Neural progenitor cell (in vitro differentiated cells): Measurements from ENCODE around the gene ARPP21. TPM values are rescaled to one million over a fixed set of nuclear protein-coding genes. Genes with fewer than 3 reads are reported as not detected.

Experiments
- DNase-seq: peaks from one replicate; pipeline ENCODE4 v3.0.0-alpha.2; 2016; ENCODE audit warnings: low spot score
- H2AFZ ChIP-seq: fragments of 200-600 bp; sonication (generic); replicated peaks from 2 replicates; pipeline ENCODE4 v1.6.1; 2016; ENCODE audit warnings: antibody characterized with exemption
- H3F3A ChIP-seq: fragments of 200-600 bp; sonication (generic); 2 replicates; pipeline ENCODE4 v1.6.1; 2016; ENCODE audit warnings: antibody characterized with exemption, low read depth
- H3K27ac ChIP-seq: fragments of 200-600 bp; sonication (generic); 2 replicates; pipeline ENCODE4 v1.5.1; 2016; ENCODE audit warnings: mild to moderate bottlenecking
- H3K27me3 ChIP-seq: fragments of 200-600 bp; sonication (generic); 2 replicates; pipeline ENCODE4 v1.6.1; 2016; ENCODE audit warnings: mild to moderate bottlenecking, moderate library complexity
- H3K36me3 ChIP-seq: fragments of 200-600 bp; sonication (generic); 2 replicates; pipeline ENCODE4 v1.5.1; 2016
- H3K4me1 ChIP-seq: fragments of 200-600 bp; sonication (generic); 2 replicates; pipeline ENCODE4 v1.6.1; 2016; ENCODE audit warnings: mixed run types
- H3K4me2 ChIP-seq: fragments of 200-600 bp; sonication (generic); 2 replicates; pipeline ENCODE4 v1.6.1; 2016
- H3K4me3 ChIP-seq: fragments of 200-600 bp; sonication (generic); 2 replicates; pipeline ENCODE4 v1.5.1; 2016
- H3K79me2 ChIP-seq: fragments of 200-600 bp; sonication (generic); 2 replicates; pipeline ENCODE4 v1.6.1; 2016; ENCODE audit warnings: low read depth
- H3K9ac ChIP-seq: fragments of 200-600 bp; sonication (generic); 2 replicates; pipeline ENCODE4 v1.6.1; 2016
- H3K9me3 ChIP-seq: fragments of 200-600 bp; sonication (generic); 2 replicates; pipeline ENCODE4 v1.5.1; 2016; ENCODE audit warnings: low read depth
- H4K20me1 ChIP-seq: fragments of 200-600 bp; sonication (generic); 2 replicates; pipeline ENCODE4 v1.6.1; 2016; ENCODE audit warnings: low read depth
- H3K27ac Mint-ChIP-seq: 3 replicates; pipeline ENCODE4 v1.8.0; 2021; ENCODE audit warnings: mixed read lengths
- H3K27me3 Mint-ChIP-seq: 2 replicates; pipeline ENCODE4 v1.8.0; 2022; ENCODE audit warnings: low read depth, mild to moderate bottlenecking, inconsistent platforms, moderate library complexity, mixed read lengths; ENCODE audit not compliant: insufficient read depth
- H3K36me3 Mint-ChIP-seq: 3 replicates; pipeline ENCODE4 v1.8.0; 2021; ENCODE audit warnings: mixed read lengths
- H3K4me1 Mint-ChIP-seq: 3 replicates; pipeline ENCODE4 v1.8.0; 2021; ENCODE audit warnings: mixed read lengths
- H3K4me3 Mint-ChIP-seq: 3 replicates; pipeline ENCODE4 v1.8.0; 2021; ENCODE audit warnings: mild to moderate bottlenecking, moderate library complexity, mixed read lengths
- H3K9me3 Mint-ChIP-seq: 3 replicates; pipeline ENCODE4 v1.8.0; 2020; ENCODE audit warnings: mixed read lengths
- EZH2 ChIP-seq: fragments of 200-600 bp; sonication (generic); IDR thresholded peaks from 2 replicates; pipeline ENCODE4 v1.6.1; 2017; ENCODE audit warnings: antibody characterized with exemption, mild to moderate bottlenecking, moderate library complexity
- EZH2phosphoT487 ChIP-seq: fragments of 200-600 bp; sonication (generic); IDR thresholded peaks from 2 replicates; pipeline ENCODE4 v1.6.1; 2017; ENCODE audit warnings: antibody characterized with exemption
- total RNA-seq: library from RNA; depleted of rRNA; stranded (reverse); fragments of >200 nt; gene quantifications from 2 replicates; pipeline ENCODE4 v1.2.3, GENCODE V29; 2015; ENCODE audit warnings: low replicate concordance
- TF ChIP-seq, protein P1 (sequence below): fragments of 200-600 bp; sonication (generic); IDR thresholded peaks from 2 replicates; pipeline ENCODE4 v1.5.1; 2017; ENCODE audit warnings: antibody characterized with exemption, mild to moderate bottlenecking

The ARPP21 gene
- total RNA-seq, 1 donor from 2014 or later = not detected

DNA sequence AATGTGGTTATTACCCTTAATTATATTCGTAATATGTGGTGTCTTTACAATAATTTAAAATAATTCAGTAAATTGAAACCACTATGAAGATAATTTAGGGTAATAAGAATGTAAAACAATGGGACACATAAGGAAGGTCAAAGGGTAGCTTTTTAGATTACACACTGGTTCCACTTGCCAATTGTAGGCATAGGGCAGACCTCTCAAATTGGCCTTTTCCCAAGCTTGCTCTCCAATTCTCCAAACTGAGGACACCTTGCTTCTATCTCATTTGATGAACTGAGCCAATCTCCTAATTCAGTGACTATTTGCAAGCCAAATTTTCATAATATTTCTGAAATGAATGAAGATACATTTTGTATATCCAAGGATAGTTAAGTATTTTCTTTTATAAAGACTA lies 151.4 kb downstream of the ARPP21 start:
- no peak overlapping the region for H3K27ac ChIP-seq
- no peaks in the 10 kb centered on the region for H3F3A ChIP-seq
- H3K27me3 ChIP-seq = no peaks in the 10 kb centered on the region
- H3K27me3 Mint-ChIP-seq = peaks cover 3% of the 10 kb centered on the region
- H3K9me3 ChIP-seq = no peaks in the 10 kb centered on the region
- H3K4me1 Mint-ChIP-seq = peaks cover 10% of the 10 kb centered on the region
- H3K4me3 ChIP-seq = no peak overlapping the region
- H3K36me3 Mint-ChIP-seq = no peaks in the 10 kb centered on the region
- no peak overlapping the region for H2AFZ ChIP-seq
- no peak overlapping the region for H3K4me3 Mint-ChIP-seq
- H4K20me1 ChIP-seq = no peaks in the 10 kb centered on the region
- H3K27ac Mint-ChIP-seq = no peak overlapping the region
- no peaks in the 10 kb centered on the region for H3K79me2 ChIP-seq
- no peaks in the 10 kb centered on the region for H3K4me1 ChIP-seq
- H3K4me2 ChIP-seq = no peak overlapping the region
- no peak overlapping the region for H3K9ac ChIP-seq
- TF ChIP-seq, protein P1, sequence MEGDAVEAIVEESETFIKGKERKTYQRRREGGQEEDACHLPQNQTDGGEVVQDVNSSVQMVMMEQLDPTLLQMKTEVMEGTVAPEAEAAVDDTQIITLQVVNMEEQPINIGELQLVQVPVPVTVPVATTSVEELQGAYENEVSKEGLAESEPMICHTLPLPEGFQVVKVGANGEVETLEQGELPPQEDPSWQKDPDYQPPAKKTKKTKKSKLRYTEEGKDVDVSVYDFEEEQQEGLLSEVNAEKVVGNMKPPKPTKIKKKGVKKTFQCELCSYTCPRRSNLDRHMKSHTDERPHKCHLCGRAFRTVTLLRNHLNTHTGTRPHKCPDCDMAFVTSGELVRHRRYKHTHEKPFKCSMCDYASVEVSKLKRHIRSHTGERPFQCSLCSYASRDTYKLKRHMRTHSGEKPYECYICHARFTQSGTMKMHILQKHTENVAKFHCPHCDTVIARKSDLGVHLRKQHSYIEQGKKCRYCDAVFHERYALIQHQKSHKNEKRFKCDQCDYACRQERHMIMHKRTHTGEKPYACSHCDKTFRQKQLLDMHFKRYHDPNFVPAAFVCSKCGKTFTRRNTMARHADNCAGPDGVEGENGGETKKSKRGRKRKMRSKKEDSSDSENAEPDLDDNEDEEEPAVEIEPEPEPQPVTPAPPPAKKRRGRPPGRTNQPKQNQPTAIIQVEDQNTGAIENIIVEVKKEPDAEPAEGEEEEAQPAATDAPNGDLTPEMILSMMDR = no peak
- TF ChIP-seq EZH2 (no peak), EZH2phosphoT487 (no peak)
- H3K36me3 ChIP-seq = no peaks in the 10 kb centered on the region
- DNase-seq = no peak
- no peaks in the 10 kb centered on the region for H3K9me3 Mint-ChIP-seq

DNA sequence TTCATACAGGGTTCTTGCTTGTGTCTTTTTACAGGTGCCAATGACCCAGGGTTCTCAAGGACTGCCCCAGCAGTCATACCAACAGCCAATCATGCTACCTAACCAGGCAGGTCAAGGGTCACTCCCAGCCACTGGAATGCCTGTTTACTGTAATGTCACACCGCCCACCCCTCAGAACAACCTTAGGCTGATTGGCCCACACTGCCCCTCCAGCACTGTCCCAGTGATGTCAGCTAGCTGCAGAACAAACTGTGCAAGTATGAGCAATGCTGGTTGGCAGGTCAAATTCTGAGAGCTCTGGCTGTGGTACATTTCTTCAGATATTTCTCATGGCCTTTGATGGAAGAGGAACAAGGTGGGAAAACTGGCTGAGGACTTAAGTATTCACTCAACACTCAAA lies 154.3 kb downstream of the ARPP21 start:
- Histone ChIP-seq H3F3A (no peaks in the 10 kb centered on the region), H3K27ac (no peak overlapping the region), H3K4me3 (no peak overlapping the region), H3K27me3 (no peaks in the 10 kb centered on the region), H2AFZ (no peak overlapping the region), H3K79me2 (no peaks in the 10 kb centered on the region), H4K20me1 (no peaks in the 10 kb centered on the region), H3K9me3 (no peaks in the 10 kb centered on the region), H3K4me2 (no peak overlapping the region), H3K36me3 (no peaks in the 10 kb centered on the region), H3K9ac (no peak overlapping the region), H3K4me1 (no peaks in the 10 kb centered on the region)
- no peak for DNase-seq
- Mint-ChIP-seq H3K27me3 (peaks cover 3% of the 10 kb centered on the region), H3K36me3 (no peaks in the 10 kb centered on the region), H3K4me1 (peaks cover 9% of the 10 kb centered on the region), H3K9me3 (peaks cover 2% of the 10 kb centered on the region), H3K27ac (no peak overlapping the region), H3K4me3 (no peak overlapping the region)
- TF ChIP-seq EZH2 (no peak), EZH2phosphoT487 (no peak)
- TF ChIP-seq, protein P1 = no peak

DNA sequence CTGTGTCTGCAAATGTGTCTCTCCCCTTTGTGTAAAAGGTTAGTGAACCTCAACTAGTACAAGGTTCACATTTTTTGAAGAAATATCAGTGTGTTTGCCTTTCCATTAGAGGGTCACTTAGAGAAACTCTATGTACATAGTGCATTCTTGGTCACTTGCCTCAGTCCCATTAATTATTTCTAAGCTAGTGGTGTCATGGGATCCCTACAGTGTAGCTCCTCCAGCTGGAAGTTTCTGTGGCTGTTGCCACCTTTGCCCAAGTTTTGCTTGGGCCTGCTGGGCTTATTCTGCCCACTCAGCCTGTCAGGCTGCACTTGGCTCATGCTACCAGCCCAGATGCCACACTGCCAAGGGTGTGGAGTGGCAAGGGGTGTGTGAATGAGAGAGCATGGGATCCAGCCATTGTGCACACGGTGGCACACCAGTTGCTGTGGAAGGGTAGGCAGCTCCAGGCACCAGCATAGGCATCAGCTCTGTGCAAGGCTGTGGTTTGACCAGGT lies 161.7 kb downstream of the ARPP21 start:
- Histone ChIP-seq H3K27ac (no peak overlapping the region), H3K4me2 (no peak overlapping the region), H3F3A (no peaks in the 10 kb centered on the region), H3K36me3 (no peaks in the 10 kb centered on the region), H3K9me3 (no peaks in the 10 kb centered on the region), H3K27me3 (no peaks in the 10 kb centered on the region), H3K9ac (no peak overlapping the region), H3K4me1 (no peaks in the 10 kb centered on the region), H3K4me3 (no peak overlapping the region), H4K20me1 (no peaks in the 10 kb centered on the region), H2AFZ (no peak overlapping the region), H3K79me2 (no peaks in the 10 kb centered on the region)
- Mint-ChIP-seq H3K27ac (no peak overlapping the region), H3K27me3 (peaks cover 3% of the 10 kb centered on the region), H3K4me1 (peaks cover 2% of the 10 kb centered on the region), H3K4me3 (no peak overlapping the region), H3K36me3 (no peaks in the 10 kb centered on the region), H3K9me3 (peaks cover 4% of the 10 kb centered on the region)
- no peak for TF ChIP-seq EZH2phosphoT487
- TF ChIP-seq, protein P1 = no peak
- no peak for TF ChIP-seq EZH2
- no peak for DNase-seq
